ENCODE measurements around the gene DNASE1L3. TPM values are rescaled to one million over a fixed set of nuclear protein-coding genes. Genes with fewer than 3 reads are reported as not detected.

The DNASE1L3 gene
- polyA plus RNA-seq, 3 donors, result 0.19 TPM; not detected in 2

- Histone ChIP-seq H2AFZ (ENCODE audit: insufficient read depth, low read depth, low read length, poor library complexity, severe bottlenecking) (no peak overlapping the region), H3K27me3 (ENCODE audit: control insufficient read depth in 2 of 2, insufficient read depth in 2 of 2, low read length in 2 of 2) (peaks cover 0 to 8% of the 10 kb centered on the region in 2 donors), H3K9ac (ENCODE audit: insufficient read depth, low read length, poor library complexity, severe bottlenecking) (no peak overlapping the region), H4K20me1 (ENCODE audit: insufficient read depth, low read length) (no peaks in the 10 kb centered on the region), H3K4me1 (ENCODE audit: control insufficient read depth in 1 of 2, insufficient read depth in 2 of 2, low read length in 2 of 2) (peaks cover 32 to 37% of the 10 kb centered on the region in 2 donors), H3K4me2 (replicated peaks; ENCODE audit: extremely low read depth, low read length, poor library complexity, severe bottlenecking) (no peak overlapping the region), H3K27ac (ENCODE audit: low read depth in 1 of 2, low read length in 2 of 2) (no peak overlapping the region), H3K4me3 (replicated peaks in 1 of 3; ENCODE audit: low read depth in 2 of 3, low read length in 3 of 3) (no peak overlapping the region), H3K79me2 (ENCODE audit: insufficient read depth, low read length) (no peaks in the 10 kb centered on the region), H3K36me3 (replicated peaks in 1 of 2; ENCODE audit: control insufficient read depth in 1 of 2, insufficient read depth in 2 of 2, low read length in 2 of 2) (no peaks in the 10 kb centered on the region), H3K9me3 (replicated peaks in 1 of 2; ENCODE audit: control insufficient read depth in 1 of 2, insufficient read depth in 1 of 2, low read length in 2 of 2) (no peaks in the 10 kb centered on the region)
- Mint-ChIP-seq H3K4me1 (peaks cover 38% of the 10 kb centered on the region), H3K36me3 (peaks cover 2 to 10% of the 10 kb centered on the region in 2 donors), H3K27ac (peak overlapping the region in 1 of 7 donors; percentile 32), H3K4me3 (no peak overlapping the region), H3K9me3 (peaks cover 0 to 2% (median 0%) of the 10 kb centered on the region in 7 donors), H3K27me3 (ENCODE audit: low read depth in 3 of 3) (peaks cover 10 to 19% (median 13%) of the 10 kb centered on the region in 3 donors)
- 89% methylated on average over 3 of the region's 10 CpGs for WGBS (ENCODE audit: insufficient coverage)
- intact Hi-C loops (cut with micrococcal nuclease), result no loop called here
- TF ChIP-seq, protein P1, sequence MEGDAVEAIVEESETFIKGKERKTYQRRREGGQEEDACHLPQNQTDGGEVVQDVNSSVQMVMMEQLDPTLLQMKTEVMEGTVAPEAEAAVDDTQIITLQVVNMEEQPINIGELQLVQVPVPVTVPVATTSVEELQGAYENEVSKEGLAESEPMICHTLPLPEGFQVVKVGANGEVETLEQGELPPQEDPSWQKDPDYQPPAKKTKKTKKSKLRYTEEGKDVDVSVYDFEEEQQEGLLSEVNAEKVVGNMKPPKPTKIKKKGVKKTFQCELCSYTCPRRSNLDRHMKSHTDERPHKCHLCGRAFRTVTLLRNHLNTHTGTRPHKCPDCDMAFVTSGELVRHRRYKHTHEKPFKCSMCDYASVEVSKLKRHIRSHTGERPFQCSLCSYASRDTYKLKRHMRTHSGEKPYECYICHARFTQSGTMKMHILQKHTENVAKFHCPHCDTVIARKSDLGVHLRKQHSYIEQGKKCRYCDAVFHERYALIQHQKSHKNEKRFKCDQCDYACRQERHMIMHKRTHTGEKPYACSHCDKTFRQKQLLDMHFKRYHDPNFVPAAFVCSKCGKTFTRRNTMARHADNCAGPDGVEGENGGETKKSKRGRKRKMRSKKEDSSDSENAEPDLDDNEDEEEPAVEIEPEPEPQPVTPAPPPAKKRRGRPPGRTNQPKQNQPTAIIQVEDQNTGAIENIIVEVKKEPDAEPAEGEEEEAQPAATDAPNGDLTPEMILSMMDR (IDR thresholded peaks at IDR 0.05), result no peak
- no peak for DNase-seq
Observed at GRCh38 chr3:58176827-58177489, 33.8 kb downstream of the DNASE1L3 start.

DNA sequence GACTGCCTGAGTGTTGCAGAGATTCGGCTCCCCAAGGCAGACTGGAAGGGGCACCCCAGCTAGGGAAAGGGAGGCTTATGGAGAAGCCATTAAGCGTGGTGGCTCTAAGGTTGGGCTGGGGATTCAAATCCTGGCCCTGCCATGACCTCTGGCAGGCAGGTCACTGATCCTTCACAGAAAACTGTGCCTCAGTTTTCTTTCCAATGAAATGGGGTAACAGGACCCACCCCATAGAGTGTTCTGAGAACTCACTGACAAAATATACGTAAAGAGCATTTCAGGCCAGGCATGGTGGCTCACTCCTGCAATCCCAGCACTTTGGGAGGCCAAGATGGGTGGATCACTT lies 34.6 kb downstream of the DNASE1L3 start:
- TF ChIP-seq, protein P1 (IDR thresholded peaks at IDR 0.05), result no peak
- Histone ChIP-seq H2AFZ (ENCODE audit: insufficient read depth, low read depth, low read length, poor library complexity, severe bottlenecking) (peak overlapping the region; percentile 73), H3K79me2 (ENCODE audit: insufficient read depth, low read length) (no peaks in the 10 kb centered on the region), H3K4me3 (replicated peaks in 1 of 3; ENCODE audit: low read depth in 2 of 3, low read length in 3 of 3) (no peak overlapping the region), H3K27me3 (ENCODE audit: control insufficient read depth in 2 of 2, insufficient read depth in 2 of 2, low read length in 2 of 2) (peaks cover 0 to 8% of the 10 kb centered on the region in 2 donors), H3K36me3 (replicated peaks in 1 of 2; ENCODE audit: control insufficient read depth in 1 of 2, insufficient read depth in 2 of 2, low read length in 2 of 2) (peaks cover 0 to 7% of the 10 kb centered on the region in 2 donors), H3K4me2 (replicated peaks; ENCODE audit: extremely low read depth, low read length, poor library complexity, severe bottlenecking) (no peak overlapping the region), H3K27ac (ENCODE audit: low read depth in 1 of 2, low read length in 2 of 2) (no peak overlapping the region), H3K9ac (ENCODE audit: insufficient read depth, low read length, poor library complexity, severe bottlenecking) (no peak overlapping the region), H3K4me1 (ENCODE audit: control insufficient read depth in 1 of 2, insufficient read depth in 2 of 2, low read length in 2 of 2) (peaks cover 26 to 30% of the 10 kb centered on the region in 2 donors), H3K9me3 (replicated peaks in 1 of 2; ENCODE audit: control insufficient read depth in 1 of 2, insufficient read depth in 1 of 2, low read length in 2 of 2) (no peaks in the 10 kb centered on the region), H4K20me1 (ENCODE audit: insufficient read depth, low read length) (no peaks in the 10 kb centered on the region)
- Mint-ChIP-seq H3K27ac (no peak overlapping the region), H3K36me3 (peaks cover 9 to 18% of the 10 kb centered on the region in 2 donors), H3K9me3 (peaks cover 0 to 2% (median 0%) of the 10 kb centered on the region in 7 donors), H3K27me3 (ENCODE audit: low read depth in 3 of 3) (peaks cover 10 to 19% (median 13%) of the 10 kb centered on the region in 3 donors), H3K4me3 (no peak overlapping the region), H3K4me1 (peaks cover 31% of the 10 kb centered on the region)
- intact Hi-C loops (cut with micrococcal nuclease), result no loop called here
- DNase-seq, result no peak
- WGBS (ENCODE audit: insufficient coverage), result 100% methylated on average over 1 of the region's 3 CpGs

Data from CD14-positive monocyte (primary cell).